Measurements from ENCODE around the gene MLF2.
A peak's percentile ranks its signal among the peaks of the same experiment; 100 is the strongest.
"Not testable (repeated sequence)": the region's sequence is repeated elsewhere in the genome, so short reads cannot be mapped to it uniquely, and the experiment has no call there.

The MLF2 gene

GRCh38 chr12:6716874-6717437, 36.0 kb downstream of the MLF2 start:
- Histone ChIP-seq H3K4me3 (no peak overlapping the region), H3K27ac (no peak overlapping the region)
- DNase-seq (ENCODE audit: low spot score), result no peak
- no peak for TF ChIP-seq CTCF (IDR thresholded peaks at IDR 0.05)

GRCh38 chr12:6716031-6716873, 36.7 kb downstream of the MLF2 start:
- H3K27ac ChIP-seq; H3K4me3 ChIP-seq; DNase-seq (ENCODE audit: low spot score): not testable (repeated sequence)

GRCh38 chr12:6708960-6709394, 44.0 kb downstream of the MLF2 start:
- no peak for TF ChIP-seq CTCF (IDR thresholded peaks at IDR 0.05)
- Histone ChIP-seq H3K27ac (no peak overlapping the region), H3K4me3 (no peak overlapping the region)
- no peak for DNase-seq (ENCODE audit: low spot score)

- H3K27ac ChIP-seq; DNase-seq (ENCODE audit: low spot score); H3K4me3 ChIP-seq: not testable (repeated sequence)
Observed at GRCh38 chr12:6708351-6708750, 44.6 kb downstream of the MLF2 start.

- TF ChIP-seq CTCF (IDR thresholded peaks at IDR 0.05), result no peak
- Histone ChIP-seq H3K27ac (no peak overlapping the region), H3K4me3 (no peak overlapping the region)
- DNase-seq (ENCODE audit: low spot score), result no peak
Observed at GRCh38 chr12:6703631-6704030, 49.3 kb downstream of the MLF2 start.

GRCh38 chr12:6701078-6701768, 51.7 kb downstream of the MLF2 start:
- TF ChIP-seq CTCF (IDR thresholded peaks at IDR 0.05), result no peak
- no peak for DNase-seq (ENCODE audit: low spot score)
- peak overlapping the region; percentile 76 for H3K4me3 ChIP-seq

GRCh38 chr12:6700646-6701051, 52.3 kb downstream of the MLF2 start, which contains the start of gene PIANP:
PIANP (minus strand) TSS chr12:6700815; CDS start chr12:6698061, 2,754 bp downstream.
- Histone ChIP-seq H3K4me3 (peak within 1 kb of the TSS; percentile 76), H3K27ac (peak within 1 kb of the TSS in 1 of 2 donors; percentile 39)
- no peak for DNase-seq (ENCODE audit: low spot score)
- TF ChIP-seq CTCF (IDR thresholded peaks at IDR 0.05), result no peak

More at GRCh38 chr12:6701078-6701768, 51.7 kb downstream of the MLF2 start:
- H3K27ac ChIP-seq, result no peak overlapping the region
